Panc1 (cell line): Measurements from ENCODE around the gene KBTBD6. TPM values are rescaled to one million over a fixed set of nuclear protein-coding genes. Genes with fewer than 3 reads are reported as not detected.

Experiments used
- ATAC-seq: fragments of 200-7000 bp; cut with Tn5 transposase; 2 replicates; pipeline ENCODE4 v1.9.1; 2020; ENCODE audit warnings: mild to moderate bottlenecking, moderate library complexity
- BruUV-seq: library from RNA; stranded (reverse); fragments of 400-500 nt; replicated peaks from 2 replicates; lab custom pipeline; 2021; lab: Mats Ljungman, UMichigan
- CTCF ChIA-PET: fragments of 300-600 bp; sonication (Branson Sonifier 250); formaldehyde crosslinking; loops from one replicate; lab custom pipeline; 2022; ENCODE audit warnings: antibody characterized with exemption; lab: Charles Lee
- POLR2A ChIA-PET: fragments of 300-600 bp; sonication (Branson Sonifier 250); formaldehyde crosslinking; loops from one replicate; lab custom pipeline; 2022; ENCODE audit warnings: antibody characterized with exemption; lab: Charles Lee
- DNase-seq: peaks from one replicate; pipeline ENCODE4 v3.0.0-alpha.2; 2010; ENCODE audit warnings: low read depth, low spot score
- H3K27ac ChIP-seq: 2 replicates; pipeline ENCODE4 v1.5.1; 2011; ENCODE audit warnings: mild to moderate bottlenecking, low read length, inconsistent platforms
- H3K27me3 ChIP-seq: fragments of 200-500 bp; sonication (Bioruptor generic); 2 replicates; pipeline ENCODE4 v1.6.0; 2014; ENCODE audit warnings: low read length, inconsistent platforms; ENCODE audit not compliant: control insufficient read depth, insufficient read depth
- H3K36me3 ChIP-seq: fragments of 200-500 bp; sonication (Bioruptor generic); 2 replicates; pipeline ENCODE4 v1.5.1; 2014; ENCODE audit warnings: inconsistent platforms, mild to moderate bottlenecking, low read length, moderate library complexity; ENCODE audit not compliant: control insufficient read depth, insufficient read depth
- H3K4me1 ChIP-seq: 2 replicates; pipeline ENCODE4 v1.5.1; 2011; ENCODE audit warnings: inconsistent platforms, mild to moderate bottlenecking, low read length, moderate library complexity; ENCODE audit not compliant: control insufficient read depth, insufficient read depth
- H3K4me3 ChIP-seq, 2 experiments: 2 replicates each; pipeline ENCODE4 v1.5.1; 2011 to 2012; ENCODE audit warnings: low read depth in 2 of 2, low read length in 2 of 2, mild to moderate bottlenecking in 2 of 2, inconsistent platforms in 1 of 2, moderate library complexity in 1 of 2
- H3K9me3 ChIP-seq: fragments of 200-500 bp; sonication (Bioruptor generic); 2 replicates; pipeline ENCODE4 v1.5.1; 2014; ENCODE audit warnings: low read depth, mild to moderate bottlenecking, inconsistent platforms, low read length, moderate library complexity; ENCODE audit not compliant: control insufficient read depth, insufficient read depth
- CTCF ChIP-seq: fragments of 450-650 bp; IDR thresholded peaks from 2 replicates; pipeline ENCODE4 v1.5.1; 2017; ENCODE audit warnings: mild to moderate bottlenecking
- POLR2AphosphoS5 ChIP-seq: IDR thresholded peaks from 2 replicates; pipeline ENCODE4 v1.6.1; 2012; ENCODE audit warnings: mild to moderate bottlenecking, low read depth, low read length, moderate library complexity
- REST ChIP-seq, 2 experiments: IDR thresholded peaks; 2 replicates each; pipeline ENCODE4 v1.6.1; 2011 to 2012; ENCODE audit warnings: low read depth in 2 of 2, control low read depth in 1 of 2, low read length in 1 of 2, mild to moderate bottlenecking in 1 of 2, moderate library complexity in 1 of 2; ENCODE audit not compliant: insufficient read depth in 1 of 2
- SIN3A ChIP-seq: IDR thresholded peaks from 2 replicates; pipeline ENCODE4 v1.6.1; 2012; ENCODE audit warnings: low read depth, mild to moderate bottlenecking, low read length, moderate library complexity, borderline replicate concordance; ENCODE audit not compliant: insufficient read depth
- TCF7L2 ChIP-seq: IDR thresholded peaks from 2 replicates; pipeline ENCODE4 v1.6.1; 2011; ENCODE audit warnings: mild to moderate bottlenecking, low read depth, low read length, inconsistent platforms
- in situ Hi-C: cut with HindIII; loops from 2 replicates; pipeline ENCODE4 v1.10.0; 2016; ENCODE audit warnings: low sequenced_read_pairs, low pct_unique_long_range_greater_than_20kb
- intact Hi-C: fragments of 100-400 bp; cut with micrococcal nuclease; formaldehyde crosslinking; loops from one replicate; pipeline ENCODE4 v1.10.0; 2022; ENCODE audit not compliant: unreplicated experiment
- total RNA-seq: library from RNA; stranded (reverse); gene quantifications from one replicate; pipeline ENCODE4 v1.2.1, GENCODE V29; 2021; ENCODE audit not compliant: unreplicated experiment

KBTBD6 gene
- total RNA-seq, 1 experiment from 2014 or later: 7.9 TPM

- ChIA-PET POLR2A (no interaction called here), CTCF (no interaction called here)
- no peaks in the 10 kb centered on the region for H3K36me3 ChIP-seq
- no TSS peak for BruUV-seq
- H3K4me1 ChIP-seq: no peaks in the 10 kb centered on the region
- H3K27ac ChIP-seq: no peak overlapping the region
- in situ Hi-C loops: no loop called here
- no peaks in the 10 kb centered on the region for H3K27me3 ChIP-seq
- no peak for TF ChIP-seq SIN3A
- no peak for TF ChIP-seq POLR2AphosphoS5
- no peak for TF ChIP-seq REST (IDR thresholded peaks at IDR 0.05; ENCODE audit: insufficient read depth in 1 of 2, low read depth in 2 of 2, low read length in 1 of 2)
- no peak for TF ChIP-seq CTCF
- TF ChIP-seq TCF7L2: no peak
- H3K9me3 ChIP-seq: peaks cover 12% of the 10 kb centered on the region; the same call in 1 of the 2 replicates
- H3K4me3 ChIP-seq: no peak overlapping the region
- intact Hi-C loops: no loop called here
- ATAC-seq (no peak), DNase-seq (no peak)
Observed at GRCh38 chr13:41150058-41150457, 17.5 kb upstream of the KBTBD6 start.

- POLR2A ChIA-PET: no interaction called here
- TF ChIP-seq CTCF: no peak
- no peak for TF ChIP-seq POLR2AphosphoS5
- TF ChIP-seq REST (IDR thresholded peaks at IDR 0.05; ENCODE audit: insufficient read depth in 1 of 2, low read depth in 2 of 2, low read length in 1 of 2): no peak
- TF ChIP-seq SIN3A: no peak
- TF ChIP-seq TCF7L2: no peak
- Histone ChIP-seq H3K4me1 (no peaks in the 10 kb centered on the region), H3K4me3 (no peak overlapping the region), H3K27ac (no peak overlapping the region), H3K9me3 (peaks cover 12% of the 10 kb centered on the region; the same call in 1 of the 2 replicates), H3K27me3 (no peaks in the 10 kb centered on the region), H3K36me3 (no peaks in the 10 kb centered on the region)
- DNase-seq: no peak
- in situ Hi-C loops (no loop called here), intact Hi-C loops (no loop called here)
- no peak for ATAC-seq
- CTCF ChIA-PET: no interaction called here
- BruUV-seq: no TSS peak
Observed at GRCh38 chr13:41148419-41149283, 16.0 kb upstream of the KBTBD6 start.
